Endometrial microvascular endothelial cells (primary cell): ENCODE results near the gene PARD6G. TPM values are rescaled to one million over a fixed set of nuclear protein-coding genes. Genes with fewer than 3 reads are reported as not detected.
"Not testable (repeated sequence)": the region's sequence is repeated elsewhere in the genome, so short reads cannot be mapped to it uniquely, and the experiment has no call there.

ENCODE experiments used
- in situ Hi-C: cut with HindIII; loops from 2 replicates; pipeline ENCODE4 v1.10.0; 2017; ENCODE audit warnings: low sequenced_read_pairs, low pct_unique_long_range_greater_than_20kb; ENCODE audit errors: inconsistent ontology term
- total RNA-seq: library from RNA; depleted of rRNA; stranded (reverse); fragments of >200 nt; gene quantifications from one replicate; pipeline ENCODE4 v1.2.3, GENCODE V29; 2015; ENCODE audit errors: inconsistent ontology term

Gene PARD6G
- total RNA-seq: not detected

- in situ Hi-C loops: no loop called here
These were observed at the start of gene PARD6G for GRCh38 chr18:80247393-80247841. Gene PARD6G, minus strand, starts transcription at chr18:80247514. Its CDS starts 166 bp downstream, at chr18:80247348.

GRCh38 chr18:80262241-80263033 lies 15.1 kb upstream of the PARD6G start:
- in situ Hi-C loops: not testable (repeated sequence)

GRCh38 chr18:80259610-80260009 lies 12.3 kb upstream of the PARD6G start:
- in situ Hi-C loops: no loop called here

- in situ Hi-C loops: no loop called here
These were observed 11.3 kb upstream of the PARD6G start for GRCh38 chr18:80258640-80259039.

GRCh38 chr18:80257579-80258543 lies 10.5 kb upstream of the PARD6G start:
- in situ Hi-C loops: not testable (repeated sequence)

GRCh38 chr18:80254971-80255500 lies 7.7 kb upstream of the PARD6G start:
- in situ Hi-C loops: no loop called here

- in situ Hi-C loops: no loop called here
These were observed 6.7 kb upstream of the PARD6G start for GRCh38 chr18:80253871-80254492.

- in situ Hi-C loops: no loop called here
These were observed 5.9 kb upstream of the PARD6G start for GRCh38 chr18:80253236-80253635.

GRCh38 chr18:80252136-80252535 lies 4.8 kb upstream of the PARD6G start:
- in situ Hi-C loops: no loop called here

GRCh38 chr18:80251700-80252099 lies 4.4 kb upstream of the PARD6G start:
- in situ Hi-C loops: no loop called here

GRCh38 chr18:80250740-80251364 lies 3.5 kb upstream of the PARD6G start:
- in situ Hi-C loops: no loop called here

- in situ Hi-C loops: no loop called here
These were observed 2.1 kb upstream of the PARD6G start for GRCh38 chr18:80249217-80250093.

GRCh38 chr18:80246445-80247392 lies 595 bp downstream of the PARD6G start:
- in situ Hi-C loops: no loop called here

- in situ Hi-C loops: no loop called here
These were observed 1.4 kb downstream of the PARD6G start for GRCh38 chr18:80245781-80246444.

- in situ Hi-C loops: no loop called here
These were observed 2.2 kb downstream of the PARD6G start for GRCh38 chr18:80244956-80245730.
